HG02943 (cell line): ENCODE results near the gene PCGF1.
A peak's percentile ranks its signal among the peaks of the same experiment; 100 is the strongest.

ENCODE experiments used
- ATAC-seq: cut with Tn5 transposase; IDR thresholded peaks from one replicate; pipeline ENCODE4 v1.9.1; 2021; ENCODE audit warnings: mild to moderate bottlenecking, low read depth, moderate library complexity; ENCODE audit not compliant: unreplicated experiment

Gene PCGF1

GRCh38 chr2:74507145-74507925 is at the start of gene PCGF1:
PCGF1 (minus strand) TSS chr2:74507695; CDS start chr2:74507668, 27 bp downstream.
- ATAC-seq, result peak; percentile 86

- no peak for ATAC-seq
These were observed 49.4 kb upstream of the PCGF1 start for GRCh38 chr2:74556831-74557370.

GRCh38 chr2:74556159-74556558 is 48.7 kb upstream of the PCGF1 start:
- ATAC-seq, result no peak

- ATAC-seq, result no peak
These were observed 48.2 kb upstream of the PCGF1 start for GRCh38 chr2:74555610-74556103.

- ATAC-seq, result peak; percentile 62
These were observed 47.5 kb upstream of the PCGF1 start for GRCh38 chr2:74554820-74555531.

- ATAC-seq, result peak; percentile 64
These were observed 46.7 kb upstream of the PCGF1 start, which contains the start of the genes DOK1 and LOXL3 for GRCh38 chr2:74553892-74554819. DOK1 (plus strand) TSS chr2:74554720; CDS start chr2:74554755, 35 bp downstream. LOXL3 (minus strand) TSS chr2:74553942; CDS start chr2:74552634, 1,308 bp downstream.

- no peak for ATAC-seq
These were observed 45.7 kb upstream of the PCGF1 start for GRCh38 chr2:74552914-74553811.

GRCh38 chr2:74551942-74552913 is 44.7 kb upstream of the PCGF1 start:
- ATAC-seq, result no peak

- no peak for ATAC-seq
These were observed 44.0 kb upstream of the PCGF1 start for GRCh38 chr2:74551530-74551929.

GRCh38 chr2:74550231-74550630 is 42.7 kb upstream of the PCGF1 start:
- no peak for ATAC-seq

GRCh38 chr2:74548900-74549826 is 41.7 kb upstream of the PCGF1 start:
- no peak for ATAC-seq

- ATAC-seq, result no peak
These were observed 40.9 kb upstream of the PCGF1 start for GRCh38 chr2:74548285-74548899.

- ATAC-seq, result no peak
These were observed 38.5 kb upstream of the PCGF1 start for GRCh38 chr2:74546004-74546403.

- ATAC-seq, result no peak
These were observed 37.1 kb upstream of the PCGF1 start for GRCh38 chr2:74544634-74545033.

GRCh38 chr2:74542978-74543377 is 35.5 kb upstream of the PCGF1 start:
- no peak for ATAC-seq

- ATAC-seq, result no peak
These were observed 32.8 kb upstream of the PCGF1 start for GRCh38 chr2:74540291-74540690.
